Calu3 (cell line): Measurements from ENCODE around the gene FBXW11. TPM values are rescaled to one million over a fixed set of nuclear protein-coding genes. Genes with fewer than 3 reads are reported as not detected.

Experiments used
- BruUV-seq: library from RNA; stranded (reverse); fragments of 400-500 nt; replicated peaks from 2 replicates; lab custom pipeline; 2021; lab: Mats Ljungman, UMichigan
- CTCF ChIA-PET: fragments of 300-600 bp; sonication (Branson Sonifier 250); formaldehyde crosslinking; loops from one replicate; lab custom pipeline; 2022; ENCODE audit warnings: antibody characterized with exemption; lab: Charles Lee
- DNase-seq: peaks from one replicate; pipeline ENCODE4 v3.0.0; 2022
- H3K27ac Mint-ChIP-seq: one replicate; pipeline ENCODE4 v1.8.0; 2022; ENCODE audit warnings: mixed read lengths; ENCODE audit not compliant: unreplicated experiment
- H3K27me3 Mint-ChIP-seq: one replicate; pipeline ENCODE4 v1.8.0; 2022; ENCODE audit warnings: mixed read lengths; ENCODE audit not compliant: unreplicated experiment
- H3K36me3 Mint-ChIP-seq: one replicate; pipeline ENCODE4 v1.8.0; 2022; ENCODE audit warnings: mild to moderate bottlenecking, moderate library complexity, mixed read lengths; ENCODE audit not compliant: insufficient read depth, unreplicated experiment
- H3K4me1 Mint-ChIP-seq: one replicate; pipeline ENCODE4 v1.8.0; 2022; ENCODE audit warnings: mild to moderate bottlenecking, low read depth, mixed read lengths; ENCODE audit not compliant: unreplicated experiment
- H3K4me3 Mint-ChIP-seq: one replicate; pipeline ENCODE4 v1.8.0; 2022; ENCODE audit warnings: mild to moderate bottlenecking, low read depth, moderate library complexity, mixed read lengths; ENCODE audit not compliant: unreplicated experiment
- H3K9me3 Mint-ChIP-seq: one replicate; pipeline ENCODE4 v1.8.0; 2022; ENCODE audit warnings: low read depth, mixed read lengths; ENCODE audit not compliant: unreplicated experiment
- intact Hi-C: fragments of 100-400 bp; cut with micrococcal nuclease; formaldehyde crosslinking; loops from one replicate; pipeline ENCODE4 v1.10.0; 2022; ENCODE audit not compliant: unreplicated experiment
- total RNA-seq: library from RNA; stranded (reverse); gene quantifications from 2 replicates; pipeline ENCODE4 v1.2.3, GENCODE V29; 2022
- TF ChIP-seq, protein P1 (sequence below): fragments of 200-600 bp; IDR thresholded peaks from one replicate; pipeline ENCODE4 v1.8.0; 2022; ENCODE audit warnings: antibody characterized with exemption; ENCODE audit not compliant: unreplicated experiment

FBXW11 gene
- total RNA-seq, 1 experiment from 2014 or later, result 63.3 TPM

DNA sequence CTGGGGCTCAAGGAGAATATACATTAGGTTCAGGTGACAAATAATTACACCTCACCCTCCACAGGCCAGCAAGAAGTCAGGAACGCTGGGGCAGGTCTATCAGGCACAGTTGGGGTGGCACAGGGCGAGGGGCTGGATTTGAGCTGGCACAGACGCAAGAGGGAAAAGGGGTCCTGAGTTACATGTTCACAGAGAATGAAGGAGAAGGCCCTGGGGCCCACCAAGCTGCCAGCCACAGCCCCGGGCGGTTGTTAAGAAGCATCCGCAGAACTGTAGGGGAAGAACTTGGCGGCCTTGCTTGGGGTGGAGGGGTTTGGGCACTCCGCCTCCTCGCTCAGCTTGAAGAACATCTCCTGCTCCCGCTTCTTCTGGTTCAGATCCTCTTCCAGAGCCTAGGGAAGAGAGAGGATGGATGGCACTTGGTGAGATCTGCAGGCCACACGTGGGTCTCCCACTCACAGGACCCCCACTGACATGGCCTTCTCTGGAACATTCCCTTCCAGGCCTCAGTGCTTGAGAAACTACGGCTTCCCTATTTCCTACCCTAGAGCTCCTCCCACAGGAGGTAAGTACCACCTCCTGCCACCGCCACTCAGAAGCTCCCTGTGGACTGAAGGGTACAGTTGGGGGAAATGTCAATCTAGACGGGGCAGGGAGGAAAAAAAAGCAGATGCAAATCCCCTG lies 38.3 kb upstream of the FBXW11 start:
- BruUV-seq, result no TSS peak
- H3K27ac Mint-ChIP-seq, result no peak overlapping the region
- H3K9me3 Mint-ChIP-seq, result no peaks in the 10 kb centered on the region
- CTCF ChIA-PET, result no interaction called here
- H3K36me3 Mint-ChIP-seq, result peaks cover 6% of the 10 kb centered on the region
- no peaks in the 10 kb centered on the region for H3K27me3 Mint-ChIP-seq
- intact Hi-C loops, result no loop called here
- TF ChIP-seq, protein P1, sequence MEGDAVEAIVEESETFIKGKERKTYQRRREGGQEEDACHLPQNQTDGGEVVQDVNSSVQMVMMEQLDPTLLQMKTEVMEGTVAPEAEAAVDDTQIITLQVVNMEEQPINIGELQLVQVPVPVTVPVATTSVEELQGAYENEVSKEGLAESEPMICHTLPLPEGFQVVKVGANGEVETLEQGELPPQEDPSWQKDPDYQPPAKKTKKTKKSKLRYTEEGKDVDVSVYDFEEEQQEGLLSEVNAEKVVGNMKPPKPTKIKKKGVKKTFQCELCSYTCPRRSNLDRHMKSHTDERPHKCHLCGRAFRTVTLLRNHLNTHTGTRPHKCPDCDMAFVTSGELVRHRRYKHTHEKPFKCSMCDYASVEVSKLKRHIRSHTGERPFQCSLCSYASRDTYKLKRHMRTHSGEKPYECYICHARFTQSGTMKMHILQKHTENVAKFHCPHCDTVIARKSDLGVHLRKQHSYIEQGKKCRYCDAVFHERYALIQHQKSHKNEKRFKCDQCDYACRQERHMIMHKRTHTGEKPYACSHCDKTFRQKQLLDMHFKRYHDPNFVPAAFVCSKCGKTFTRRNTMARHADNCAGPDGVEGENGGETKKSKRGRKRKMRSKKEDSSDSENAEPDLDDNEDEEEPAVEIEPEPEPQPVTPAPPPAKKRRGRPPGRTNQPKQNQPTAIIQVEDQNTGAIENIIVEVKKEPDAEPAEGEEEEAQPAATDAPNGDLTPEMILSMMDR, result no peak
- no peak overlapping the region for H3K4me3 Mint-ChIP-seq
- H3K4me1 Mint-ChIP-seq, result peaks cover 7% of the 10 kb centered on the region
- no peak for DNase-seq

DNA sequence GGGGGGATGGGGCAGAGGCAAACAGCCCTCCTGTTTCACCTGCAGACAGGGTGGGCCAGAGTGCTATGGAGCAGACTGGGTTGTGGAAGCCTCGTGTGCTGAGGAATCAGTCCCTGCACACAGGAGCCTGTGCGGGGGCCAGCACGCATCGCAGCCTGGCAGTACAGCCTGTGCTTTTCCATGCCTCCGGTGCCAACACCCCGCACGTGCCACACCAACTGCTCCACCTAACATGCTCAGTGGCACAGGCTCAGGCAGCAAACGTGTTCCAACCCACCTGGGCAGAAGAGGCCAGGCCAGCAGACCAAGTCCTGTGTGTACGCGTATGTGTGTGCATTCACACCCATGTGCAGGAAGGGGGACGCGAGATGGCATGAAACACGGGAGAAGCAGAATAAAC lies 37.4 kb upstream of the FBXW11 start:
- DNase-seq, result no peak
- Mint-ChIP-seq H3K36me3 (peaks cover under 1% of the 10 kb centered on the region), H3K4me3 (no peak overlapping the region), H3K27ac (no peak overlapping the region), H3K4me1 (peaks cover 8% of the 10 kb centered on the region), H3K9me3 (no peaks in the 10 kb centered on the region), H3K27me3 (no peaks in the 10 kb centered on the region)
- CTCF ChIA-PET, result no interaction called here
- no TSS peak for BruUV-seq
- TF ChIP-seq, protein P1, result no peak
- intact Hi-C loops, result no loop called here

DNA sequence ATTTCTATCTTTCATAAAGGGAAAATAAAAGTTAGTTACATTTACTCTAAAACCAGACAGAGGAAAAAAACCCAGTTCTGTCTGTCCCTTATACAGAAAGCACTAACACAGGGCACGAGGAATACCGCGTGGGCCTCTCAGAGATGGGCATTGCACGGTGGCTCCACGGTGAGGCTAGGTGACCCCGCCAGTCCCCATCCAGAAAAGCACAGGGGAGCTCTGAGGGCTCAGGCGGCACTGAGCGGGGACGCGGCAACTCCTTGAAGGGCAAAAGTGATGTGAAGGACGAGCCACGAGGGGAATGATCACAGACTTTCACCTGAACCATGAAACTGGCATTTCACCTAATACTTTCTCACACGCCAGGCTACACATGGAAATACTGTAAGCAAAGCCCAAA lies 35.7 kb upstream of the FBXW11 start:
- CTCF ChIA-PET, result no interaction called here
- Mint-ChIP-seq H3K36me3 (no peaks in the 10 kb centered on the region), H3K4me3 (no peak overlapping the region), H3K27ac (no peak overlapping the region), H3K27me3 (no peaks in the 10 kb centered on the region), H3K9me3 (no peaks in the 10 kb centered on the region), H3K4me1 (peaks cover 8% of the 10 kb centered on the region)
- BruUV-seq, result no TSS peak
- TF ChIP-seq, protein P1, result no peak
- no peak for DNase-seq
- intact Hi-C loops, result no loop called here

DNA sequence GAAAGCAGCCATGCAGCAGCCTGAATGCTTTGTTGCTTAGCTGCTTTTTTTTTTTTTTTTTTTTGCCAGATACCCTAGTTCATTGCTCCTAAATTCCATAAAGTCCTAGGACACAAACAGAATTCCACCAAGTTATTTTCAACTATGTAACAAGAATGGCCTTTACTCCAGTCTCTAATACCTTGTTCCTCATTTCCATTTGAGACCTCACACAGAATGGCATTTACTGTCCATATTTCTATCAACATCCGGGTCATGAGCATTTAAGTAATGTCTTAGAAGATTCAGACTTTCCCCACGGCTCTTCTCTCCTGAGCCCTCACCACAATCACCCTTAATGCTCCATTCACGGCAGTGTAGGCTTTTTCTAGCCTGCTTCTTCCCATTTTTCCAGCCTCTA lies 31.7 kb upstream of the FBXW11 start:
- TF ChIP-seq, protein P1, result no peak
- Mint-ChIP-seq H3K27ac (no peak overlapping the region), H3K36me3 (no peaks in the 10 kb centered on the region), H3K27me3 (no peaks in the 10 kb centered on the region), H3K4me1 (peaks cover 8% of the 10 kb centered on the region), H3K9me3 (no peaks in the 10 kb centered on the region), H3K4me3 (no peak overlapping the region)
- CTCF ChIA-PET, result no interaction called here
- DNase-seq, result no peak
- intact Hi-C loops, result no loop called here
- no TSS peak for BruUV-seq
